Transverse colon (tissue), 4 donors: ENCODE results near the gene ATP8B4. TPM values are rescaled to one million over a fixed set of nuclear protein-coding genes. Genes with fewer than 3 reads are reported as not detected.

Experiments used
- DNase-seq: peaks from one replicate; pipeline ENCODE4 v3.0.0-alpha.2; 2019
- H3K27ac ChIP-seq, 4 donors: fragments of 200-600 bp; sonication (generic); 2 replicates each; pipeline ENCODE4 v1.5.1; 2016 to 2018; ENCODE audit warnings: inconsistent platforms in 4 of 4
- H3K27me3 ChIP-seq: fragments of 200-600 bp; sonication (generic); 2 replicates; pipeline ENCODE4 v1.5.1; 2017; ENCODE audit warnings: inconsistent platforms
- H3K36me3 ChIP-seq, 4 donors: fragments of 200-600 bp; sonication (generic); 2 replicates each; pipeline ENCODE4 v1.5.1; 2017 to 2019; ENCODE audit warnings: inconsistent platforms in 4 of 4
- H3K4me1 ChIP-seq, 4 donors: fragments of 200-600 bp; sonication (generic); 2 replicates each; pipeline ENCODE4 v1.5.1; 2017 to 2020; ENCODE audit warnings: inconsistent platforms in 4 of 4
- H3K4me3 ChIP-seq, 4 donors: fragments of 200-600 bp; sonication (generic); 1 replicate in 1 of 4; 2 replicates in 3 of 4; pipeline versions ENCODE4 v1.5.1 to v1.6.1; 2017 to 2019; ENCODE audit warnings: inconsistent platforms in 4 of 4
- H3K9me3 ChIP-seq, 2 donors: fragments of 200-600 bp; sonication (generic); 2 replicates each; pipeline ENCODE4 v1.5.1; 2017 to 2019; ENCODE audit warnings: inconsistent platforms in 2 of 2
- EP300 ChIP-seq: sonication (generic); formaldehyde crosslinking; IDR thresholded peaks from one replicate; pipeline ENCODE4 v1.6.1; 2017; ENCODE audit warnings: antibody characterized with exemption, low read depth
- POLR2A ChIP-seq: fragments of 450-650 bp; IDR thresholded peaks from one replicate; pipeline ENCODE4 v1.6.1; 2016; ENCODE audit warnings: antibody characterized with exemption, mild to moderate bottlenecking, moderate library complexity
- POLR2AphosphoS5 ChIP-seq, 3 donors: sonication (generic); formaldehyde crosslinking; IDR thresholded peaks; one replicate each; pipeline ENCODE4 v1.6.1; 2016; ENCODE audit warnings: antibody characterized with exemption in 3 of 3
- WGBS, 2 donors: methylation state at CpG; one replicate each; pipeline ENCODE4 v1.1.5; 2018; ENCODE audit warnings: low coverage in 1 of 2; 5-methylcytosine and 5-hydroxymethylcytosine counted together
- in situ Hi-C, 4 donors: fragments of 200-750 bp; cut with MboI; loops; one replicate each; pipeline versions ENCODE4 v1.15.0 to v1.15.1; 2017; ENCODE audit warnings: low sequenced_read_pairs in 3 of 4, low pct_ligation_motif_present in 1 of 4, low pct_unique_long_range_greater_than_20kb in 1 of 4
- intact Hi-C: fragments of 100-400 bp; cut with DNase I; formaldehyde crosslinking; loops from one replicate; pipeline ENCODE4 v1.15.1; 2023; ENCODE audit warnings: low total_unique reads
- total RNA-seq, 4 donors: library from RNA; depleted of rRNA; stranded (reverse); fragments of >200 nt; gene quantifications; one replicate each; pipeline ENCODE4 v1.1.0, GENCODE V29; 2016
- TF ChIP-seq, protein P1 (sequence below), 5 experiments: fragments of 200-600 bp in 3 of 5; fragments of 450-650 bp in 2 of 5; sonication (generic) in 3 of 5; IDR thresholded peaks; 1 replicate in 2 of 5; 2 replicates in 3 of 5; pipeline ENCODE4 v1.5.1; 2016 to 2017; ENCODE audit warnings: antibody characterized with exemption in 5 of 5, inconsistent platforms in 3 of 5, mild to moderate bottlenecking in 2 of 5, moderate library complexity in 1 of 5

The ATP8B4 gene
- total RNA-seq, 4 donors from 2014 or later = 6.2 to 26.2 (median 8.5) TPM

DNA sequence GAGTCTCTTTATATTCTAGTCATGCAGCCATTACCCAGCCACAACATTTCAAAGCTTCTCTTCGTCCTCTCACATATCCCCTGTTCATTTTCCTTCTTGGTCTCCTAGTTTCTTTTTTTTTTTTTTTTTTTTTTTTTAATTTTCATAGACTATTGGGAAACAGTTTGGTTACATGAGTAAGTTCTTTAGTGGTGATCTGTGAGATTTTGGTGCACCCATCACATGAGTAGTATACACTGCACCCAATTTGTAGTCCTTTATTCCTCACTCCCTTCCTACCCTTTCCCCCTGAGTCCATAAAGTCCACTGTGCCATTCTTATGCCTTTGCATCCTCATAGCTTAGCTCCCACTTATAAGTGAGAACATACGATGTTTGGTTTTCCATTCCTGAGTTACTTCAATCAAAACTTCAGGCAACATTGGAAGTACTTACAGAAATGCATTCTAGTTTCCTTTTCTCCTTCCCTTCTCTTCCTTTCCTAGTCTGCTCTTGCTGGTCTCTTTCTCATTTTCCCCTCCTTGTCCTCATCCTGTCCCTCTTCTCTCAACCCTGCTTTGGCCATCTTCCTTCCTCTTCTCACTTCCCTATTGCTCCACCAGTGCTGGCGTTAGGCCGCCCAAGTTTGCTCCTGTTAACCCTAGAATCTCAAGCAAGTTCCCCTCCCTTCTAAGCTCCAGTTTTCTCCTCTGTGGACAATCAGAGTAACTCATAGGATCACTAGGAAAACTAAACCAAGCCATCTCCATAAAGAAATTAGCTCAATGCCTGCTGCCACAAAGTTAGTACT lies 4.8 kb downstream of the ATP8B4 start:
- no peak overlapping the region for H3K4me3 ChIP-seq
- H3K27me3 ChIP-seq = no peaks in the 10 kb centered on the region
- no peaks in the 10 kb centered on the region for H3K36me3 ChIP-seq
- H3K4me1 ChIP-seq = peaks cover 0 to 3% (median 0%) of the 10 kb centered on the region in 4 donors
- no peaks in the 10 kb centered on the region for H3K9me3 ChIP-seq
- WGBS, 2 donors = 57 to 65% methylated on average over 4 of the region's 4 CpGs
- intact Hi-C loops (no loop called here), in situ Hi-C loops (no loop called here)
- no peak for DNase-seq
- peak overlapping the region in 1 of 4 donors; percentile 37 for H3K27ac ChIP-seq
- TF ChIP-seq, protein P1, sequence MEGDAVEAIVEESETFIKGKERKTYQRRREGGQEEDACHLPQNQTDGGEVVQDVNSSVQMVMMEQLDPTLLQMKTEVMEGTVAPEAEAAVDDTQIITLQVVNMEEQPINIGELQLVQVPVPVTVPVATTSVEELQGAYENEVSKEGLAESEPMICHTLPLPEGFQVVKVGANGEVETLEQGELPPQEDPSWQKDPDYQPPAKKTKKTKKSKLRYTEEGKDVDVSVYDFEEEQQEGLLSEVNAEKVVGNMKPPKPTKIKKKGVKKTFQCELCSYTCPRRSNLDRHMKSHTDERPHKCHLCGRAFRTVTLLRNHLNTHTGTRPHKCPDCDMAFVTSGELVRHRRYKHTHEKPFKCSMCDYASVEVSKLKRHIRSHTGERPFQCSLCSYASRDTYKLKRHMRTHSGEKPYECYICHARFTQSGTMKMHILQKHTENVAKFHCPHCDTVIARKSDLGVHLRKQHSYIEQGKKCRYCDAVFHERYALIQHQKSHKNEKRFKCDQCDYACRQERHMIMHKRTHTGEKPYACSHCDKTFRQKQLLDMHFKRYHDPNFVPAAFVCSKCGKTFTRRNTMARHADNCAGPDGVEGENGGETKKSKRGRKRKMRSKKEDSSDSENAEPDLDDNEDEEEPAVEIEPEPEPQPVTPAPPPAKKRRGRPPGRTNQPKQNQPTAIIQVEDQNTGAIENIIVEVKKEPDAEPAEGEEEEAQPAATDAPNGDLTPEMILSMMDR (IDR thresholded peaks at IDR 0.05) = no peak
- no peak for TF ChIP-seq EP300
- TF ChIP-seq POLR2AphosphoS5 (IDR thresholded peaks at IDR 0.05) = no peak
- TF ChIP-seq POLR2A = no peak

DNA sequence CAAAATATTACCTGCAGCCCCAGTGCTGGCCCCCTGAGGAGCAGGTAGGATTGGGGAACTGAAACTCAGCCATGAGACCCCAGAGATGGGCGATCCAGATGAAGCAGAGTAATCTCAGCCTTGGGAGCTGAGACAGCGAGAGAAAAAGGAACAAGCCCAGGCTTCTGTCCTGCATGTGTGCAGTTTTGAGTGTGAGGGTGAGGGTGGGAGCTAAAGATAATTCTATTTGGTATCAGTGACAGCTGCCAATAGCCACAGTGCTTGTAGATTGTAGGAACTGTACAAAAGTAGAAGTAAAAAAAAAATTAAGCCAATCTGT lies 5.9 kb downstream of the ATP8B4 start:
- no peak for DNase-seq
- intact Hi-C loops = no loop called here
- H3K27ac ChIP-seq = peak overlapping the region; percentile 13 to 37 (median 34)

DNA sequence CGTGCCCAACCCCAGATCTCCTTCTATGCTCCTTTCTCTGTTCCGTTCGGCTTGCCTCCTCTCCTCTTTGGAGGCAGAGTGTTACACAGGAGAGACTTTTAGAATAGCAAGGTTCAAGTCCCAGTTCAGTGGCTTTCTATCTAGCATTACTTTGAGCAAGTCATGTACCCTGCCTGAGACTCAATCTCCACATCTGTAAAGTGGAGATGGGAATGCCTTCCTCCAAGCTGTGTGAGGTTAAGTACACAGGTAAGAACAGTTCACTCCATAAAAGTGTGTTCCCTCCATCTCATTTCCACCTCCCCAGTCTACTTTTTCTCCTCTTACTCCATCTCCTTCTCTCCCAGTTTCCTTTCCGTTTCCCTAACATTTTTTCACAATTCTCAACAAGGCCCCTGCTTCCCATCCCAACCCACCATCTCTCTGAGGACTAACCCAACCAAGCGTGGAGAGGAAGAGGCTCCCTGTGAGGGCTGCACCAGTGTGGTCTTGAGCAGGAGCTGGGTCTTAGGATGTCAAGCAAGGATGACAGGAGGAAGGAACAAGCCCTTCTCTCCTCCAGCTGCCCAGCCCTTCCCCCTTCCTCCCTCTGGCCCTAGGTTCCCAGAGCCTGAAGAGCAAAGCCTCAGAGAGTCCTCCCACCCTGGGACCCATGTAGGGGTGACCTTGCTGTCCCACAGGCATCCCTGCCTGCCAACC lies 6.4 kb downstream of the ATP8B4 start:
- no peaks in the 10 kb centered on the region for H3K9me3 ChIP-seq
- in situ Hi-C loops = no loop called here
- 76% methylated on average over 5 of the region's 5 CpGs; no CpG with 5 or more reads in 1 of the 2 donors for WGBS, 2 donors
- DNase-seq = no peak
- no peaks in the 10 kb centered on the region for H3K27me3 ChIP-seq
- H3K27ac ChIP-seq = peak overlapping the region; percentile 0 to 36 (median 14)
- H3K4me3 ChIP-seq = no peak overlapping the region
- H3K4me1 ChIP-seq = peaks cover 0 to 7% (median 0%) of the 10 kb centered on the region in 4 donors
- H3K36me3 ChIP-seq = no peaks in the 10 kb centered on the region
- intact Hi-C loops = no loop called here
- no peak for TF ChIP-seq POLR2A
- no peak for TF ChIP-seq EP300
- TF ChIP-seq POLR2AphosphoS5 (IDR thresholded peaks at IDR 0.05) = no peak
- TF ChIP-seq, protein P1 (IDR thresholded peaks at IDR 0.05) = no peak

More for the DNA sequence above, 5.9 kb downstream of the ATP8B4 start:
- H3K36me3 ChIP-seq = no peaks in the 10 kb centered on the region
- TF ChIP-seq, protein P1 (IDR thresholded peaks at IDR 0.05) = no peak
- no peak for TF ChIP-seq POLR2AphosphoS5 (IDR thresholded peaks at IDR 0.05)
- TF ChIP-seq EP300 = no peak
- peak; percentile 11 for TF ChIP-seq POLR2A
- 77% methylated on average over 2 of the region's 2 CpGs; no CpG with 5 or more reads in 1 of the 2 donors for WGBS, 2 donors
- H3K27me3 ChIP-seq = no peaks in the 10 kb centered on the region
- in situ Hi-C loops = no loop called here
- H3K4me3 ChIP-seq = no peak overlapping the region
- peaks cover 0 to 6% (median 0%) of the 10 kb centered on the region in 4 donors for H3K4me1 ChIP-seq
- no peaks in the 10 kb centered on the region for H3K9me3 ChIP-seq

DNA sequence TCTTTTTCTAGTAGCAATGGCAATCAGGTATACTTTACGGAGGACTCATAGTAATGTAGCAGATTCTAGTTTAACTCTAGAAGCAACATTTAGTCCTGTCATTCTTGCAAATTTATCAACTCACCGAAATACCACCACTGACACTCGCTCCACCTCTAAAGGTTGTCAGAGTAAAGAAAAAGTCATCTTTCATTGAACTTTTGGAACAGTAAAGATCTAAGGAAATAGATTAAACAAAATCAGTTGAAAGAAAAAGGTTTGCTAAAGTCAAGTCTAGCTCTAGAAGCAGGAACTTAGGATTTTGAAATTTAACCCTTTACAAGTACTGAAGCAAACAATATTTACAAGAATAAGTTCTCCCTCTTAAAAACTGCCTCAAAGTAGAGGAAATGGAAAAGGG lies 8.7 kb downstream of the ATP8B4 start:
- no peak overlapping the region for H3K4me3 ChIP-seq
- H3K27ac ChIP-seq = peak overlapping the region in 3 of 4 donors; percentile 24 to 53 (median 28)
- WGBS, 2 donors = 76 to 87% methylated on average over 3 of the region's 3 CpGs

More for the DNA sequence above, 8.7 kb downstream of the ATP8B4 start:
- intact Hi-C loops (no loop called here), in situ Hi-C loops (no loop called here)
- no peak for DNase-seq
- Histone ChIP-seq H3K4me1 (peaks cover 0 to 4% (median 0%) of the 10 kb centered on the region in 4 donors), H3K9me3 (no peaks in the 10 kb centered on the region), H3K27me3 (no peaks in the 10 kb centered on the region), H3K36me3 (no peaks in the 10 kb centered on the region)
- TF ChIP-seq EP300 (no peak), POLR2A (no peak), POLR2AphosphoS5 (IDR thresholded peaks at IDR 0.05) (no peak)
- TF ChIP-seq, protein P1 (IDR thresholded peaks at IDR 0.05) = no peak
